Measurements from ENCODE around the gene HNF1B.
"Not testable (repeated sequence)": the region's sequence is repeated elsewhere in the genome, so short reads cannot be mapped to it uniquely, and the experiment has no call there.

Gene HNF1B, protein sequence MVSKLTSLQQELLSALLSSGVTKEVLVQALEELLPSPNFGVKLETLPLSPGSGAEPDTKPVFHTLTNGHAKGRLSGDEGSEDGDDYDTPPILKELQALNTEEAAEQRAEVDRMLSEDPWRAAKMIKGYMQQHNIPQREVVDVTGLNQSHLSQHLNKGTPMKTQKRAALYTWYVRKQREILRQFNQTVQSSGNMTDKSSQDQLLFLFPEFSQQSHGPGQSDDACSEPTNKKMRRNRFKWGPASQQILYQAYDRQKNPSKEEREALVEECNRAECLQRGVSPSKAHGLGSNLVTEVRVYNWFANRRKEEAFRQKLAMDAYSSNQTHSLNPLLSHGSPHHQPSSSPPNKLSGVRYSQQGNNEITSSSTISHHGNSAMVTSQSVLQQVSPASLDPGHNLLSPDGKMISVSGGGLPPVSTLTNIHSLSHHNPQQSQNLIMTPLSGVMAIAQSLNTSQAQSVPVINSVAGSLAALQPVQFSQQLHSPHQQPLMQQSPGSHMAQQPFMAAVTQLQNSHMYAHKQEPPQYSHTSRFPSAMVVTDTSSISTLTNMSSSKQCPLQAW

GRCh38 chr17:37744961-37745800, at the start of gene HNF1B:
TSS of gene HNF1B (minus strand) at chr17:37745059. CDS start at chr17:37744884, 175 bp downstream.
- DNase-seq (ENCODE audit: low read depth), result no peak

- no peak for DNase-seq (ENCODE audit: low read depth)
Measured at GRCh38 chr17:37792787-37793186, 47.9 kb upstream of the HNF1B start.

GRCh38 chr17:37791447-37792399, 46.9 kb upstream of the HNF1B start:
- no peak for DNase-seq (ENCODE audit: low read depth)

- no peak for DNase-seq (ENCODE audit: low read depth)
Measured at GRCh38 chr17:37789771-37790541, 45.1 kb upstream of the HNF1B start.

DNA sequence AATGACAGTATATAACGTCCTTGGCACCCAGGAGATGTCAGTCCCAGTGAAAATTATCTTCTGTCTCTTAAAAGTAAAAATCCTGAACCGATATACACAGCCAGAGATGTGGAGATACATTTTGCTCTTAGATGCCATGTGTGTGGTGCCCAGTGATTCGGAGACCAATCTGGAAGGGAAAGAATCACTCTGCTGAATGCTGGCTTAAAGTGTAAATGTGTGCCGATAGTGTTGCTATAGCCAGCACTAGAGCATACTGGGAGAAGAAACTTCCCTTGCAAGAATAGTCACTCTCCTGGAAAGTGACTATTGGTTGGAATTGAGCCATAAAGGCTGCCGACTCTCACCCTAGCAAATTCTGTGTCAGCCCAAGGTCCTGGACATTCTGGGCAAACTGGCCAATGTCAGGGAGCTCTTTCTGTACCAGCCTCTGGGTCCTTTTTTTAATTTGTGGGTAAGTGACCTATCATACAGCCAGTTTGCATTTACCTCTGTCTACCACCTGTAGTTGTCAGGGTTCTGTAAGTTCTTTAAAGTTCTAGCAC, 44.2 kb upstream of the HNF1B start:
- DNase-seq (ENCODE audit: low read depth), result no peak

DNA sequence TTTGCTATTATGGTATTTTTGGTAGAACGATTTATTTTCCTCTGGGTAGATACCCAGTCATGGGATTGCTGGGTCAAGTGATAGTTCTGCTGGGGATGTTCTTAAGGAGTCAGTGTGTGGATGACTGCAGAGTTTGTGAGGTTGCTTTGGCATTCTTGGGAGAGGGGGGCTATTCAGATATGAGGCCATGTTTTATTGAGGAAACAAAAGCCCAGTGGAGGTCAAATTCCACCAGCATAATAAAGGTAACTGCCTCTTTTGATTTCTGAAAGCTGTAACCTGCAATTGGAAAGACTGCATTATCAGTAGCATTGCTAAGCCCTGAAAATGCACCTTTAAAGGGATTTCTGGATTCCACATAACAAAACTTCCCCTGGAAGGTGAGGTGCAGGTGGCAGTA, 43.7 kb upstream of the HNF1B start:
- DNase-seq (ENCODE audit: low read depth), result no peak

GRCh38 chr17:37787055-37787757, 42.3 kb upstream of the HNF1B start:
- DNase-seq (ENCODE audit: low read depth), result no peak

DNA sequence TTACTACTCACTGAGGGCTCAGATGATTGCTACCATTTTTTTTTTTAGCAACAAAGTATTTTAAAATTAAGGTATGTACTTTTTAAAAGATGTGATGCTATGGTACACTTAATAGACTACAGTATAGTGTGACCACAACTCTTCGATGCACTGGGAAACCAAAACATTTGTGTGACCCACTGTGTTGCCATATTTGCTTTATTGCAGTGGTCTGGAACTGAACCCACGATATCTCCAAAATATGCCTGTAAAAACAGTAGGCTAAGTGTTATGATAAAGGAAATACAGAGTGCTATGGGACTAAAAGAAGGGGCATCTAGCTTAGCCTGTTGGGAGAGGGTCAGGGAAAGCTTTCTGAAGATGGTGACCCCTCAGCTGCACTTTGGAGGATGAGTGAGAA, 41.6 kb upstream of the HNF1B start:
- DNase-seq (ENCODE audit: low read depth), result no peak

DNA sequence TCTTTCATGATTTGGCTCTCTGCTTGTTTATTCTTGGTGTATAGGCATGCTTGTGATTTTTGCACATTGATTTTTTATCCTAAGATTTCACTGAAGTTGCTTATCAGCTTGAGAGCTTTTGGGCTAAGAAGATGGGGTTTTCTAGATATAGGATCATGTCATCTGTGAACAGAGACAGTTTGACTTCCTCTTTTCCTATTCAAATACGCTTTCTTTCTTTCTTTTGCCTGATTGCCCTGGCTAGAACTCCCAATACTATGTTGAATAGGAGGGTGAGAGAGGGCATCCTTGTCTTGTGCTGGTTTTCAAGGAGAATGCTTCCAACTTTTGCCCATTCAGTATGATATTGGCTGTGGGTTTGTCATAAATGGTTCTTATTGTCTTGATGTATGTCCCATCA, 37.6 kb upstream of the HNF1B start:
- DNase-seq (ENCODE audit: low read depth), result not testable (repeated sequence)

GRCh38 chr17:37781451-37781850, 36.6 kb upstream of the HNF1B start:
- no peak for DNase-seq (ENCODE audit: low read depth)

DNA sequence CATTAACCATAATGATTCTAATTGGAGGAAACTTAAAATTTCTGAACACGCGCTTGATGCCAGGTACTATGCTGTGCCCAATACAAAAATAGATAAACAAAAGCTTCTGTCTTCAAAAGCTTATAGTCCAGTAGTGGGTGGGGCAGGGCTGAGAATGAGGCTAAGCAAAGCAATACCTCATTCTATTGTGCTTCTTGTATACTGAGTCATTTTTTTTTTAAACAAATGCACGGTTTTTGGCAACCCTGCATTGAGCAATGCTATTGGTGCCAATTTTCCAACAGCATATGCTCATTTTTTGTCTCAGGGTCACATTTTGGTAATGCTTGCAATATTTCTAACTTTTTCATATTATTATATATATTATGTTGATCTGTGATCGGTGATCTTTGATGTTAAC, 34.7 kb upstream of the HNF1B start:
- no peak for DNase-seq (ENCODE audit: low read depth)

DNA sequence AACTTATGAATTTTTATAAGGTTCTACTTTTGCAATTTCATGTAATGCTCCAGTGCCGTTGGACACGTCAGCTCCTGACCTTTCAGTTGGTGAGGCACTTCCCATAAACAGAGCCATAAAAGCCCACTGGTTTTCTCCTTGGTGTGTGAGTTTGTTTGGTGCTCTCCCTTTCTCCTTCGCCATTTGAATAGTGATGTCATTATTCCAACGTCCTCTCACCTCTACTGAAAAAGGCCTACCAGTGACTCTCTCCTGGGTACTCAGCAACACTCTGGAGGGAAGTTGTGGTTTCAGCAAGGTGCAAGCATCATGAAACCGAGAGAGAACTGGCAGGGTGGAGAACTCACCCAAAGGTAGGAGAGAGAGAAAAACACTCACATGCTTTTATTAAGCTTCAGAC, 29.6 kb upstream of the HNF1B start:
- no peak for DNase-seq (ENCODE audit: low read depth)

GRCh38 chr17:37772982-37773381, 28.1 kb upstream of the HNF1B start:
- no peak for DNase-seq (ENCODE audit: low read depth)

GRCh38 chr17:37770631-37771518, 26.0 kb upstream of the HNF1B start:
- DNase-seq (ENCODE audit: low read depth), result no peak

- no peak for DNase-seq (ENCODE audit: low read depth)
Measured at GRCh38 chr17:37769050-37769449, 24.2 kb upstream of the HNF1B start.

DNA sequence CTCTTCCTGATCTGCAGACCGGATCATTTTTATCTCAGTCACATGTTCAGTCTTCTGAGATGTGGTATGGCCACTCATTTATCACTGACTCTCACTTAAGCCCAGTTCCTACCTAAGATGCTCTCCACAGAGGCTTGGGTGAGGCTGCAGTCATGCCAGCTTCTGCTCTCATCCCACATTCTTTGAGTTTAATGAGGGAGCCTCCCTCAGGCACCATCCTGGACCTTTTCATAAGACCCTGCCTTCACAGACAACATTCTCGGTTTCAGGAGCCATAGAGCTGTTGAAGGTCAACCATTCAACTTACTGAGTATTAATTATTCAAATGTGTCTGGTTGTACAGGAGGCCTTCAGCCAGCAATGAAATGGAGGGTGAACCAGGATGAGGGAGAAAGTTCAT, 23.6 kb upstream of the HNF1B start:
- DNase-seq (ENCODE audit: low read depth), result no peak

GRCh38 chr17:37766971-37767370, 22.1 kb upstream of the HNF1B start:
- no peak for DNase-seq (ENCODE audit: low read depth)

GRCh38 chr17:37764383-37764782, 19.5 kb upstream of the HNF1B start:
- DNase-seq (ENCODE audit: low read depth), result no peak

GRCh38 chr17:37762666-37763065, 17.8 kb upstream of the HNF1B start:
- no peak for DNase-seq (ENCODE audit: low read depth)

Data from stimulated activated CD8-positive, alpha-beta memory T cell treated with anti-CD3 and anti-CD28 coated beads, Interleukin-12 subunit alpha, Interleukin-12 subunit beta, amount 100 ng/mL, for 4 hours (primary cell).